GM18517 (cell line): ENCODE data around the gene CHMP6.

ENCODE experiments used
- ATAC-seq: cut with Tn5 transposase; IDR thresholded peaks from one replicate; pipeline ENCODE4 v1.9.1; 2021; ENCODE audit warnings: mild to moderate bottlenecking, moderate library complexity; ENCODE audit not compliant: unreplicated experiment

Gene CHMP6

DNA sequence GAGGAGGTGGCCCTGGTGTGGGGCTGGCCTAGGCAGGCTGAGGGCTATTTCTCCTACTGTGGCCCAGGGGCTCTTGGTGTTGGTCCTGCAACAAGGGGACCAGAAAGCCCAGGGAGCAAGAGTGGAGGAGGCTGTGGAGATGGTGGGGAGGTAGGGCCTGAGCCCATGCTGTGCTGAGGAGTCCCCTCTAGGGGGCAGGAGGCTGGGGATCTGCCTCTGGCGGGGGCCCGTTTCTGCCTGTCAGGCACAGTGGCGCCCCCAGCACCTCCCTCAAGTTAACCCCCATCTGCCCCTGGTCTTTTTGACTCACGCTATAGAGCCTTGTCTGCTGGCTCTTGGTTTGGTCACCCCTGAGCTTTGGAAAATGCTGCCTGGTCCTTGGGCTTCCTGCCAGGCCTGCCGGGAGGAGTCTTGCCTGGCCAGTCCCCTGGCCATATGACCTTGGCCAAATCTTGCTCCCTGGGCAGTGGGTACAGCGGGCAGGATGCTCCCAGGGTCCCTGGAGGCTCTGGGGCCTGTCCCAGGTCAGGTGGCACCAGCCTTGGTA is 49.2 kb downstream of the CHMP6 start:
- no peak for ATAC-seq

DNA sequence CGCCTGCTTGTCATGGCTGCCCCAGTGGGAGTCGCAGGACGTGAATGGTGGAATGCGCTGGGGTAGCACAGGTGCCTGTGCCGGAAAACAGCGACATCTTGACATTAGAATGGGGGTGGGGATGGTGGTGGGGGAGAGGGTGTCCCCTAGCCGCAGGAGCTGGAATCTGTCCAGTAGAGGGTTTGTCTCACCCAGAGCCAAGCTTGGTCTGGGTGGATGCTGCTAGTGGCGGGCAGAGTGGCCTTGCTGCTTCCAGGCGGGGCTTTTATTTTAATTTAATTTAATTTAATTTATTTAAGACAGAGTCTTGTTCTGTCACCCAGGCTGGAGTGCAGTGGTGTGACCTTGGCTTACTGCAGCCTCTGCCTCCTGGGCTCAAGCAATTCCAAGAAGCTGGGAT is 51.0 kb downstream of the CHMP6 start:
- ATAC-seq: no peak

DNA sequence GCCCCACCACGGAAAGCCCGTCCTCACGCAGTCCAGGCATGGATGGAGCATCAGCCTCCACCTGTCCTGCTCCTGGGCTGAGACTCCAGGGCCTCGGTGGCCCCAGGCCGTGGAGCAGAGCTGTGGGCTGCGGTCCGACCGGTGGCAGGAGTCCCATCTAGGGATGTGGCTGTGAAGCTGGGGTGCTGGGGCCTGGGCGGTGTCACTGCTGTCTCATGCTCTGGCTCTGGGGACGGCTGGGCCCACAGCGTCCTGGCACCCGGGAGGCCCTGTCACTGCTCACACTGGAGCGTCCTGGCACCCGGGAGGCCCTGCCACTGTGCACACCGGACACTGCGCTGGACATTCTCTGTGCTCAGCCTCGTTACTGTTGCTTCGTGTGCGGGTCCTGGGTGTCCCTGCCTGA is 51.7 kb downstream of the CHMP6 start:
- ATAC-seq: no peak

DNA sequence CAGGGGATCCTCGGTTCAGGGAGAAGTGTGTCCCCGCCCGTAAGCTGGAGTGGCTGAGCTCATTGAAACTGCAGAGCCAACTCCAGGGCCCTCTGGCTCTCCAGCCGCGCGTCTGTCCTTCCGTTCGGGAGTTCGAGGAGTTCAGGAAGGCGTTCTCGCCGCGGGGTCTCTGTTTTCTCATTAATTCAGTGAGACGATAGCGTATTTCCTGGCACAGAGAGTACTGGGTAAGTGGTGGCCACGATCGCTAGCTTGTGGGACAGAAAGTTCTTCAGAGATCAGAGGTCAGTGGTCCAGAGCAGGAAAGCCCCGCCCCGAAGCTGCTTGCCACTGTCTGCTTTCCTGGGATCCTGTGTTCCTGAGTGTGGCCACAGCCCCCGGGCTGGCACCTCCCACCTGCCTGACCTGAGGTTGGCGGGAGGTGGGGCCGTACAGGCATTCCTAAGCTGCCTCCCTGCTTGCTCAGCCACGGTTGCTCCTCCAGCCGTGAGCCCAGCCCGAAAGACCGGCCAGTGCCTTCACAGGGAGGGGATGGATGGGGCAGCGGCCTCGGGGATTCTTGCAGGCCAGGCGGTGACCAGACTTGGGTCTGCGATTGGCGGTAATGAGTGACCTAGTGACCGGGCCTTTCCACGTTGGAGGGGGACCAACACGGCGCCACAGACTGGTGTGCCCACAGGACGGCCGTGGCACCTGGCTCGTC is 52.2 kb downstream of the CHMP6 start:
- no peak for ATAC-seq

DNA sequence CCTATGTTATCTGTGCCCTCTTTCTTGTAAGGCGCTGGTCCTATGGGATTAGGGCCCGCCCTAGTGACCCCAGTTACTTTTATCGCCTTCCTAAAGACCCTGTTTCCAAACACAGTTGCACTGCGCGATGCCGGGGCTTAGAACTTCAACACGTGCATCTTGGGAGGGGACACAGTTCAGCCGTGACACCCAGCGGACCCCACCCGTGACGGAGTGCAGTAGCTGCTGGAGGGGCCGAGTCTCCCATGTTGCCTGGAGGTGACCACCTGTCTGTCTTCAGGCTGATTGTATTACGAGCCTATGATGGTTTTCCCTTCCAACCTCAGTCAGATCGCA is 52.8 kb downstream of the CHMP6 start:
- ATAC-seq: no peak

DNA sequence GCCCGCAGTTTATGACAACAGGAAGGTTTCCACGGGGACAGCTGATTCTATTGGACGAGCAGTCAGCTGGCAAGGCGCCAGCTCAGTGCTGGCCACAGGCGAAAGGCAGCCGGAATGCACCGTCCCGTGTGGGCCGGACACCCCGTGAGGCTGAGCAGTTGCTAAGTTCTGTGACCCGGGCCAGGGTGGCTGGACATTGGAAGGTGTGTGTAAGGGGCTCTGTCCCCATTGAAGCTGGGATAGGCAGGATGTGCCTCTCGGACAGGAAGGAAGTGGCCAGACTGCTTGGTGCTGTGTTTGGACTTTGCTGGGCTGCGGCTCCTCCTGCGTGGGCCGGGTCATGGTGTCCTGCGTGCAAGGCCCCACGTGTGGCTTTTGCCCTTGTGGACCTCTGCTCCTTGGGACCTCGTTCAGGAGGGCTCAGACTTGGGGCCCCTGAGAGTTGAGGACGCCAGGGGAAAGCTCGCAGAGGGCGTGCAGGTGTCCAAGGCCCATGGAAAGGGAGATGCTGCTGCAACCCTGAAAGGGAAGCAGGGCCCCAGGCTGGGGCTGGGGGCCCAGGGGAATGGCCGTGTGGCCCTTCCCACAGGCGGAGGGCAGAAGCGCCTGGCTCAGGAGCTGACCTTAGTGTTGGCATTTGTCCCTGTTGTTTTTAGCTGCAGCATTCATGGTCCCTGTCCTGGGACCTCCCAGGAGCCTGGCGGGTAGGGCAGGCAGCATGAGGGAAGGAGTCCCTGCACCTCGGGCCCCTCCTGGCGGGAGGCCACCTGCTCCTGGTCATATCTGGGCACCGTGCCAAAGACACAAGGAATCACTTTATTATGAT is 53.3 kb downstream of the CHMP6 start:
- no peak for ATAC-seq

DNA sequence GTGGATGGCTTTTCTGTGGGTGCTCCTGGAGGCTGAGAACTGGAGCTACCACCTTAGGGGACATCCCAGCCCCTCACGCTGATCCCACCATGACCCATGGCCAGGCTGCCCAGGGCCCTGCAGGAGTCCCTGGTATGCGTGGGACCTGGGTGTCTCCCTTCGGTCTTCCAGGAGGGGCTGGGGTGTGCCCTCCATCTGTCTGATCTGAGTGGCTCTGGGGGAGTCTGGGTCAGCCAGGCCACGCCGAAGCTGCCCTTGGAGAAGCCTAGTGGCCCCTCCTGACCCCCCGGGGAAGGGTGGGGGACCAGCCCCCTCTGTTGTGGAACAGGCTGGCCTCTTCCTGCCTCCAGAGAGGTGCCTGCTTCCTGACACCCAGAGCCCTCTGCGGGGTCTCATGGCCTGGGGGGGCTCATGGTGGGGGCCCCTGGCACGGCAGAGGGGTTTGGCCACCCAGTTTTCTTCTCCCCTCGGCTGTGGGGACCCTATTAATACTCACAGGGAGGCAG is 54.0 kb downstream of the CHMP6 start:
- no peak for ATAC-seq

DNA sequence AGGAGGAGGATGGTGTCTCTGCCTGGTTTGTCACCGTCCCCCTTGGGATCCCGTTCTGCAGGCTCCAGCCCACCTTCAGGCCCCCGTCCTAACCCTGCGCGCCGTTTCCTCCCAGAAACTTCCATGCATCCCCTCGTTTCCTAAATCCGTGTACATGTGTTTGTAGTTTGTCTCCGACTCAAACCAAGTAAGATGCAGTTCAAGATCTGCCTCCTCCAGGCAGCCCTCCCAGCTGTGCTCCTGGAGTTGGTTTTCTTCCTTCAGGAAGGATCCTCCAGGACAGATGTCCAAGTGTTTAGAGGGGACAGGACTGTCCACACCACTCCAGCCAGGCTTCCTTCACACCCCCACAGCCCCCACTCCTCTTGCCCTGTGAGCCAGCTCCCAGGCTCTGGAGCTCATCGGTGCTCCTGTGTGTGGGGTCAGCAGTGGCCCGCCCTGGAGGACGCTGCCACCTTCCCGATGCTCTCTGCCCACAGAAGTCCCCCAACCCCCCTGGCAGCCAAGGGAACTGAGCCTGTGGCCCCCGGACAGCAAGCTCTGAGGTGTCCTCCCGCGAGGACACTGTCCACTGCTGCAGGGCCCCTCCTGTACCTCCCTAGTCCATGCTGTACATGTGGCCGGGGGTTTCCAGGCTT is 54.6 kb downstream of the CHMP6 start:
- no peak for ATAC-seq

DNA sequence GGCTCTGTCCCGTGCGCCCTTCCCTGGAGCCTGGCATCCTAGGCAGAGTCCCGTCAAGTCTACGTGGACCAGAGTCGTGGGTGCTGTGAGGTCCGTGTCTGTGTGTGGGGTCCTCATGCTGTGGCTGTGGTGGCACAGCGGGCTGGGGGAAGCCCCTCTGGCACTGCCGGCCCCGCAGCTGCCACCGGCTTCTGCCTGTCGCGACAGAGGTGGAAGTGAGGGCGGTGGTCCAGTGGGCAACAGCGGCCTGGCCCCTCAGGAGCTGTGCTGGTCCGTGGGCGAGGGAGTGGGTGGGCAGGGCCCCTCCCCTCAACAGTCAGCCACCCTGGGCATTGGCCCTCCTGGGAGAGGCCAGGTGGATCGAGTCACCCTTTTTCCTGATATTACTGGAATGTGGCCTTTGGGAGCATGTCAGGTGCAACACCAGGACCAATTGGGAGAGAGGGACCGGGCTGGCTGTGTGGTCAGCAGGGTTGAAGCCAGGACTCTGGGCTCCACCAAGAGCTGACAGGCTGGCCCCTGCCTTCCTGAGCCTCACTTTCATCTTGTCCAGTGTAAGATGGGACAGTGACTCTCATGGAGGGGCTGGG is 55.2 kb downstream of the CHMP6 start:
- ATAC-seq: no peak

DNA sequence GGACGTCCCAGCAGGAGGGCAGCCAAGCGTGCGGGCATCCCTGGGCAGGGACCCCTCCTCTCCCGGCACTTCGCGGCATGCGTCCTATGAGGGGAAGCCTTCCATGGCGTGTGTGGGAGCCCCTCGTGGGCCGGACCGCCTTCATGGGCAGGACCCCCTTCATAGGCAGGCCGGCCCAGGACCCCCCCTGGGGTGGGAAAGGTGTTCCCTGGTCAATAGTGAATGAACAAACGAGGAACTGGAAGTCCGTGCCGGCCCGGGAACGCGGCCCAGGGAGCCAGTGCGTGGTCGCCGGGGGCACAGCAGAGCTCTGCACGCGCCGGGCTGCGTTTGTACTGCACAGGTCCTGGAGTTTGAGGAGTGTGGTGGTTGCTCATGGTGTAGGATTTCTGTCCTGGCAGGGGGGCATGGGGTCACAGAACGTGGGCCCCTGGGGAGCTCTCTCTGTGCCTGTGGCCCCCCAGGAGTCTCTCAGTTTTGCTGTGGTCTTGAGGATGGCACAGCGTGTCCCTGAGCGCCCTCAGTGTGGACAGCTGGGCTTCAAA is 57.3 kb downstream of the CHMP6 start:
- ATAC-seq: no peak

DNA sequence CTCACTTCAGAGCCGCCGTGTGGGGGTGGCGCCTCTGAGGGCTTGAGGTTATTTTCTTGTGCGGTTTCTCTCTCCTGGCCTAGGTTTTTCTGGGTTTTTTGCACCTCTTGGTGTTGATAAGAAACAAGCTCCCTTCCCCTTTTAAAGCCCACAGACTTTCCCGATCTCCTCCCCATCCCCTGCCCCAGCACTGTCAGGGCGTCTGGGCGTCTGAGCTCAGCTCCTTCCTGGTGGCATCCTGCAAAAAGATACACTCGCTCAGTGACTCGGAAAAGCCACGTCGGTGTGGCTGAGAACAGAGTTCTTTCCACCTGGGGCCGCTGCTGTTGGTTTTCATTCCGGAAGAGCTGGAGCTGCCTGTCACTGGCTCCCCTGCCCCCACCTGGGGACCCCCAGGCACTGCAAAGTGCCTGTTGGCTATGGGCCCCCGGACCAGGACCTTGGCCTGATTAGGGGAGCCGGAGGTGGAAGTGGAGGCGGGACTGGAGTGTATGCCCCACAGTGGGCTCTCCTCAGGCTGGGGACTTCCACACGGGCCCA is 57.8 kb downstream of the CHMP6 start:
- ATAC-seq: no peak
